Stimulated activated CD8-positive, alpha-beta memory T cell treated with anti-CD3 and anti-CD28 coated beads, Interleukin-15, amount 100 ng/mL, for 24 hours (primary cell): ENCODE measurements around the gene ETHE1.

Source experiments
- DNase-seq: peaks from one replicate; pipeline ENCODE4 v3.0.0-alpha.2; 2020; ENCODE audit warnings: low read depth

Gene ETHE1, protein sequence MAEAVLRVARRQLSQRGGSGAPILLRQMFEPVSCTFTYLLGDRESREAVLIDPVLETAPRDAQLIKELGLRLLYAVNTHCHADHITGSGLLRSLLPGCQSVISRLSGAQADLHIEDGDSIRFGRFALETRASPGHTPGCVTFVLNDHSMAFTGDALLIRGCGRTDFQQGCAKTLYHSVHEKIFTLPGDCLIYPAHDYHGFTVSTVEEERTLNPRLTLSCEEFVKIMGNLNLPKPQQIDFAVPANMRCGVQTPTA

DNA sequence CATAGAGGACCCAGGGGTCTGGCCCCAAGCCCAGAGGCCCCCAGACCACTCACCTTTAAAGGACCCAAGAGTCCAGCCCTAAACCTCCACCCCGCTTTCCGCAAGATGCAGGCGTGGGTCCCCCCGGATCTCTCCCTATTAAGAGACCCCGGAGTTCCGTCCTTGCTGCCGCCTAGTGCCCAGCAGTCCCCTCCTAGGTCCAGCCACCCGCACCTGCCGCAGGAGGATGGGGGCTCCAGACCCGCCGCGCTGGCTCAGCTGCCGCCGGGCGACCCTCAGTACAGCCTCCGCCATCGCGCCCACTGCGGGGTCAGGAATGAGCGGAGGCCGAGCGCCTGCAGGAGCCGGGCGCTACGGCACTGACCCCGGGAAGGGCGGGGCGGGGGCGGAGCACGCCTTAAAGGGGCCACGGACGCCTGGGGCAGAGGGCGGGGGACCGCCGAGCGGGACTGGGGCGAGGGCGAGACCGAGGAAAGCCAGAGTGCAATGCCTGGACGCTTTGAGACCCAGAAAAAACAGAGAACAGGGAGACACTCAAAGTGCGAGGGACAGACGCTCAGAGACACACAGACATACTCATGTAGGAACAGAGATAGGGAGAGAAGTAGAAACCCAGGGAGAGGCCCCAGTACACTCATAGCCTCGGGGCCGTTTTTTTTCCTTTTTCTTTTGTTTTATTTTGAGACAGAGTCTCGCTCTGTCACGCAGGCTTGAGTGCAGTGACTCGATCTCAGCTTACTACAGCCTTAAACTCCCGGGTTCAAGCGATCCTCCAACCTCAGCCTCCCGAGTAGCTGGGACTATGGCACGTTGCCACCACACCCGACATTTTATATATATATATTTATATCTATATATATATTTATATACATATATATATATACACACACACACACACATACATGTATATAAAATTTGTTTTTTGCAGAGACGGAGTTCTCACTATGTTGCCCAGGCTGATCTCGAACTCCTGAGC is at the start of gene ETHE1:
TSS of gene ETHE1 (minus strand) at position 318 of the 976 bp plus-strand sequence. CDS start at position 294, 24 bp downstream.
- peak; percentile 53 for DNase-seq

DNA sequence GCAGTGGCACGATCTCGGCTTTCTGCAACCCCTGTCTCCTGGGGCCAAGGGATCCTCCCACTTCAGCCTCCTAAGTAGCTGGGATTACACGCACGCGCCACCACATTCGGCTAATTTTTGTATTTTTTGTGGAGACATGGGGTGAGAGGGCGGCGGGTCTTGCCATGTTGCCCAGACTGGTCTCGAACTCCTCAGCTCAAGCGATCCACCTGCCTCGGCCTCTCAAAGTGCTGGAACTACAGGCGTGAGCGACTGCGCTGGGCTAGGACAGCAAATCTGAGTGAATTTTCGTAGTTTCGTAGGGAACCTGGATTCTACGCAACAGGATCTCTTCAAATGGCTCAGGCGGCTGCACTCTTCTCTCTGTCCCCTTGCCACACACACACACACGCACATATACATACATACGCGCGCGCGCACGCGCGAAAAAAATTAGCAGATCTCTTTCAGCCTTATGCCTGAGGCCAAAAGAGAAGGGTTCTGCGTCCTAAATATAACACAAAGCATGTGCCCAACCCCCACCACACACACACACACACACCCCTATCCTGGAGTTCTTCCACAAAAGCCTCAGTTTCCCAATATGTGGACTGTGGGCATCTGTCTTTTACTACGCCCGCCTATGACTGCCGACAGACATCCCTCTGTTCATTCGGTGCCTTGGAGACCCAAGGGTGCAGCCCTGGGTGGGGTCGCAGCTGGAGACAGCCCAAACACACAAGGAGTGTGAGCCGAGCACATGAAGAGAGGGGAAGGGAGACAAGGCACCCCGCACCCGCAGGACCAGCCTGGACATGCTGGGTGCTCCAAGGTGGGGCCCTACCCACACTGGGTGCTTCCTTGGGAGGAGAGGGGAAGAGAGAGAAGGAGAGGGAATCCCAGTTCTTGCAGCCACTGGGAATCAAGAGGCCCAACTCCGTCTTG is 49.2 kb upstream of the ETHE1 start:
- DNase-seq: no peak

DNA sequence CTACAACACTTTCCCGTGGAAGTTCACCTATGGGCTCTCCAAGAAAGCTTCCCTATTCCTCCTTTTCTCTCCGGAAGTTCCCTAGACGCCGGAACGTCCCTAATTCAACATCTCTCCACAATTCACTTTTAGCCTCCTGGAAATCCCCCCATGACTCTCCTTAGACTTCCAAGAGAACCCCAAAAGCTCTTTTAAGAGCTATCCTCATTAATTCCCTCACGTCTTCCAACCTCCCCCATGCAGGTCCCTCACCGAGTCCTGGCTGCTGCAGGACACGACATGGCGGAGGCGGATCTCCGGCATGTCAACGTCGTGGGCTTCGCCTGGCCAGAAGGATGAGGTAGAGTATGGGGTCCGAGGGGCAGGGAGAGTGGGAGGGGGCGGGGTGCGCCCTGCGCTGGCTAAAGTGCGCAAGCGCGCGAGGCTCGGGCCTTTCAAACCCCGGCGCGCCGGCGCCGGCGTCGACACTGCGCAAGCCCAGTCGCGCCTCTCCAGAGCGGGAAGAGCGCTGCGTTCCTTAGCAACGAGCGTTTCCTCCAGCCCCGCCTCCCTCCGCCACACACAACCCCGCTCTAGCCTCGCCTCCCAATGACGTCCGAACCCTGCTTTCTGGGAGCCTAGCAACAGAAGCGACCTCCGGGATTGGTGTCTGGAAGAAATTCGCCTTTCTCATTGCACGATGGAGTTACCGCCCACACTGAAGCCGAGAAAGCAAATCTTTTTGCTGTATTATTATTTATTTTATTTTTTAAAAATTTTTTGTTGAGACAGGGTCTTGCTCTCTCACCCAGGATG is 48.4 kb upstream of the ETHE1 start, which contains the start of the genes PINLYP and XRCC1:
TSS of gene PINLYP (plus strand) at position 646 of the 795 bp plus-strand sequence. CDS start 1,391 bp downstream, outside the sequence.
TSS of gene XRCC1 (minus strand) at position 372 of the 795 bp plus-strand sequence. CDS start at position 303, 69 bp downstream.
- peak; percentile 90 for DNase-seq

DNA sequence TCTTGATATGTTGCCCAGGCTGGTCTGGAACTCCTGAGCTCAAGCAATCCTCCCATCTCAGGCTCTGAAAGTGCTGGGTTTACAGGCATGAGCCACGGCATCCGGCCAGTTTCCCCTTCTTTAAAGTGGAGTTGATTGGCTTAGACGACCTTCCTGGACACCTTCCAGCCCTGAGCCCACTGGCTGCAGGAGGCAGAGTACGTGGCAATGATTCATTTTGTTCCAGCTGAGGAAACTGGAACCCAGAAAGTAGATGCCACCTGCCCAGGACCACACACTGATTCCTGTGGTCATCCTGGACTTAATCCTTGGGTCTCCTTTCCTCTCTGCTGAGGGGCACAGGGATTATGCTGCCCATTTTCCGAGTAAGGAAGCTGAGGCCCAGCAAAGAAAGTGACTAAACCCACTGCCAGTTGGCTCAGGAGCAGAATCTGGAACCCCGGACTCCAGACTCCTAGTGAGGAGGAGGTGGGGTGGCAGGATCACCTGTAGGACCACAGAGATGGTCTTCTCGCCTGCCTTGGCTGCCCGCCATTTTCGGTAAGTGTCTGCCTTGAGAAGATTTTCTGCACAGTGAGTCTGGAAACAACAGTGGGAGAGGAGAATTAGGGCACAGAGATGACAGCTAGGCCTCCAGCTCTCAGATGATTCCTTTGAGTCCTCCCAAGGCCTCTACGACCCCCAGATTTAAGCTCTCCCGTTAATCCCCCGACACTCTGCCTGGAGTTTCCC is 47.6 kb upstream of the ETHE1 start:
- DNase-seq: no peak

DNA sequence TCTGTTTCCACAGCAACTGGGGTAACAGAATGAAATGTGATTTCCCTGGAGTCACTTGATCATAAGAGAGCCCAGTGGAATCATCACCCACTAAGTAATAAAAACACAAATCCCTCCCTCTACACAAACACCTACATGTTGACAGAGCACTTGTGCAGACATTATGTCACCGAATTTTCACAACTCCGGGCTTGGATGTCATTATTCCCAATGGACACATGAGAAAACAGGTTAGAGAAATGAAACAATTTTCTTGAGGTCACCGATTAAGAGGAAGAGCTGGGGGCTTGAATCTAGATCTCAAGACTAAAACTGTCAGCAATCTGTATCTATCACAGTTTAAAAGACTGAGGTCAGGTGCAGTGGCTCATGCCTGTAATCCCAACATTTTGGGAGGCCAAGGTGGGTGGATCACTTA is 45.2 kb upstream of the ETHE1 start:
- no peak for DNase-seq

DNA sequence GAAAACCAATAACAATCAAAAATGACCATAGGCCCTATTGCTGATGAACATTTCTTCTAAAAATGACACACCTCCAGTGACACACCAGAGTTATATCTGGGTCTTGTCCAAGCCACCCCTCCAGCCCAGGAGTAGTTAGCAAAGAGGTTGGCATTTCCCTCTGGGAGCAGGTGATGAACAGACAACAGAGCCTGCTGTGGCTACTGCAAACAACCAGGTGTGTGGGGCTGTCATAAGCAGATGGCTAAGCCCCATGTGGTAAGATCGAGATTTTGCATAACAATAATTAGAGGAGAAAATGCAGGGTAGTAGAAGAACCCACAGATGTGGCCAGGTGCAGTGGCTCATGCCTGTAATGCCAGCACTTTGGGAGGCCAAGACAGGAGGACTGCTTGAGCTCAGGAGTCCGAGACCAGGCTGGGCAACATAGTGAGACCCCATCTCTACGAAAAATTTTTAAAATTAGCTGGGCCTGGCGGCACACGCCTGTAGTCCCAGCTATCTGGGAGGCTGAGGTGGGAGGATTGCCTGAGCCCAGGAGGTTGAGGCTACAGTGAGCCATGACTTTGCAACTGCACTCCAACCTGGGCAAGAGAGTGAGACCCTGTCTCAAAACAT is 43.3 kb upstream of the ETHE1 start:
- no peak for DNase-seq

DNA sequence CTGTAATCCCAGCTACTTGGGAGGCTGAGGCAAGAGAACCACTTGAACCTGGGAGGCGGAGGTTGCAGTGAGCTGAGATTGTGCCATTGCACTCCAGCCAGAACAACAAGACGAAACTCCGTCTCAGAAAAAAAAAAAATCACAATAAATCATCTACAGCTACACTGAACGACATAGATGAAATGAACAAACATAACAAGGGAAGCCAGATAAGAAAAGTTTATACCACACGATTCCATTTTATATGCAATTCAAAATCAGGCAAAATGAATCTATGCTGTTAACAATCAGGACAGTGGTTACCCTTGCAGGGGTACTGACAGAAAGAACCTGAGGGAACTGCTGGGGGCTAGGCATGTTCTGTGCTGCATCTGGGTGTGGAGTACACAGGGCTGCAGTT is 42.7 kb upstream of the ETHE1 start:
- DNase-seq: no peak

DNA sequence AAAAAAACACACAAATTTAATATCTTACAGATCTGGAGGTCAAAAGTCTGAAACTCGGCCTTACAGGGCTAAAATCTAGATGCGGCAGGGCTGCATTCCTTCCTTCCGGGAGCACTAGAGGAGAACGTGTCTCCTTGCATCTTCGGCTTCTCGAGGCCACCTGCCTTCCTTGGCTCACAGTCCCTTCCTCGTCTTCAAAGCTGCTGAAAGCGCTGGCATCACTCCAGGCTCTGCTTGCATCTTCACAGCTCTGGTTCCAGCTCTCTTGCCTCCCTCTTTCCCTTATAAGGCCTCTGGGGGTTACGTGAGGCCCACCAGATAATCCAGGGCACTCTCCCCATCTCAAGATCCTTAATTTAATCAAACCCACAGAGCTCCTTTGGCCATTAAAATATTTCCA is 37.8 kb upstream of the ETHE1 start:
- DNase-seq: no peak

DNA sequence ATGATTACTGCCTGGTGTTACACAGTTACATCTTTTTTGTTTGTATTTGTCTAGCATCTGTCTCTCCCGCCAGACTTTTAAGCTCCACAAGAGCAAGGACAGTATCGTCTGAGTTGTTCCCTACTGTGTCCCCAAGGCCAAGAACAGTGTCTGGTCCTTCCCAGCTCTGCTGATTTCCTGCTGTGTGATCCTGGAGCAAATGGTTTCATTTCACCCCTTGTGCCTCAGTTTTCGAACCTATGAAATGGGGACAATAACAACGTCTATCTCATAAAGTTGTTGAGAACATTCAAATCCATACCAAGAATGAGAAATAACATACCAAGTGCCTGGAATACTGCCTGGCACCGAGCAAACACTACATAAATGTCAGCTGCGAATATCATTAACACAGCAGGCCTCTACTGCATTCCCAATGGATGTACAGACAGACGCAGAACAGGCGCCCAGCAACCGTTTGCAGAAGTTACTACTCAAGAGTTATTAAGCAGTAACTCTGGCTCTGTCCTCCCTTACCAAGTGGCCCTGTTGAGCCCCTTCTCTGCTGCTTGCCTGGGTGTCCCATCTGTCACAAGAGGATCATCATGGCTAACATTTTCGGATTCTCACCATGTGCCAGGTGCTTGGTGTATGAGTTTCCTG is 36.9 kb upstream of the ETHE1 start:
- no peak for DNase-seq

DNA sequence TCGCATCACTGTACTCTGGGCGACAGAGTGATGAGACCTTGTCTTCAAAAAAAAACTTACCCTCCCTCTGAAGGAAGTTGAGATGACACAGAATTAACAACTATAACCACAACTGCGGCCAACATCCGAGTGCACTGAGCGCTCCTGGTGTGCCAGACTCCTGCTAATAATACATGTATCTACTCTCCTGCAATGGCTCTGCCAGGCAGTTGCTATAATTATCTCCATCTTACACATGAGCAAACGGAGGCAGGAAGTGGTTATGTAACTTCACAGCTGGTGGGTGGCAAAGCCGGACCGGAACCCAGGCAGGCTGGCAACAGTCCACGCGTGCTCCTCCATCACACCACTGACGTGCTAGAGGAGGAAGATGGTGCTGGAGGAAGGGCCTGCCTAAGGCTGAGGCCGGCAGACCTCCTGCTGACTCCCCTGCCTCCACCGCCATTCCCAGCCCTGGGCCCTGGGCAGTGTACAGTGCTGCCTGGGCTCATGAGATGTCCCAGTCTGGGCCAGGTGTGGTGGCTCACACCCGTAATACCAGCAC is 35.8 kb upstream of the ETHE1 start:
- DNase-seq: peak; percentile 21

DNA sequence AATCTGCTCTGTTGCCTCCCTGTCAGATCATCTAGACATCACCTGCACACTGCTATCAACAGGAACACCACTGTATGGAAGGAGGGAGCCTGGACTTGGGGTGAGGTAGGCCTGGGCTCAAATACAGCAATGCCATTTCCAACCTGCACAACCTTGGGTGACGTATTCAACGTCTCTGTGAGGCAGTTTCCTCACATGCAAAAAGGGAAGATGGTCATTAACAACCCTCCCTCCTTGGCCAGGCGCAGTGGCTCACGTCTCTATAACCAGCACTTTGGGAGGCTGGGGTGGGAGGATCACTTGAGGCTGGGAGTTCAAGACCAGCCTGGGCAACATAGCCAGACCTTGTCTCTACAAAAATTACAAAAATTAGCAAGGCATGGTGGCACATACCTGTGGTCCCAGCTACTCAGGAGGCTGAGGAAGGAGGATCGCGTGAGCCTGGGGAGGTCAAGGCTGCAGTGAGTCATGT is 35.3 kb upstream of the ETHE1 start:
- DNase-seq: no peak

DNA sequence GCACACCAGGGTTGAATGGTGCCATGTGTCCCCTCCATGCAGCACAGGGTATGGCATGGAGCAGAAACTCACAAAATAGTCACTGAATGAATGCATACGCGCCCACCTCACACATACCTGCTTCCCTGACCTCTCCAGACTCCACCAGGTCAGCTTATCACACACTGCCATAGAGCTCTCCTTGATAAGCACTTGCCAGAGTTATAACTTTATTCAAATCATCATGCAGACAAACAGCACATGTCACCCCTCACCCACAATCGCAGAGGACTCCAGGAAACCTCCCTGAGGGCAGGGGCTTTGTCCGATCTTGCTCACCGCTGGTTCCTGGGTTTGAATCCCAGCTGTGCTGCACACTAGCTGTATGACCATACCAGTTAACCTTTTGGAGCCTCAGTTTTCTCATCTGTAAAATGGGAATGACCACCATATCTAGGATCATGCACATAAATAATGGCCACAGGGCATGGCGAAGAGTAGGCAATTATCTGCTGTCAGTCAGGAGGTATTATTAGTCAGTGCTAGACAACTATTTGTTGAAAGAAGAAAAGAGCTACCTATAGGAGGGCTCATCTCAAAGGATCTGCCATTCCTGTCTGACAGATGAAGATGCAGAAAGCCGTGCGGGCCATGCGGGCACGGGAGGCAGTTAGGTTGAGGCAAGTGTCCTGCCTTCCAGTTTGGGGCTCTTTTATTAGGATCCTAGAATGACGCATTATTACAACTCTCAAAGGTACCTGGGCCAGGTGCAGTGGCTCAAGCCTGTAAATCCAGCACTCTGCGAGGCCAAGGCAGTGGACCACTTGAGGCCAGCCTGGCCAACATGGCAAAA is 34.4 kb upstream of the ETHE1 start:
- DNase-seq: no peak

DNA sequence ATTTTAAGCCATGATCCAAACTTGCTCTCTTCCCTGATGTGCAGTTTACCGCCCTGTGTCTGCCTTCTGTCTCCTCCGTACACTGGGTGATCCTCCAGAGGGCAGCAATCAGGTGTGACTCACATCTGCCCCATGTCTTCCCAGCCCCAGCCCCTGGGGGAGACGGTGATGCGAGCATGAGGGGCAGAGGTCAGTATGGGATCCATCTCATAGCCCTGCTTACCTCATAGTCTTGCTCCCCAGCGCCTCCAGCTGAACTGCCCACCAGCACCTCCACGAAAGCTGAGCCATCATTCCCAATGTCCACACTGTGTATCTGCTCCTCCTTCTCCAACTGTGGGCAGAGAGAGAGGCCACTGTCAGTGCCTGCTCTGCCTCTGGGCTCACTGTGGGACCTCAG is 33.7 kb upstream of the ETHE1 start:
- no peak for DNase-seq

DNA sequence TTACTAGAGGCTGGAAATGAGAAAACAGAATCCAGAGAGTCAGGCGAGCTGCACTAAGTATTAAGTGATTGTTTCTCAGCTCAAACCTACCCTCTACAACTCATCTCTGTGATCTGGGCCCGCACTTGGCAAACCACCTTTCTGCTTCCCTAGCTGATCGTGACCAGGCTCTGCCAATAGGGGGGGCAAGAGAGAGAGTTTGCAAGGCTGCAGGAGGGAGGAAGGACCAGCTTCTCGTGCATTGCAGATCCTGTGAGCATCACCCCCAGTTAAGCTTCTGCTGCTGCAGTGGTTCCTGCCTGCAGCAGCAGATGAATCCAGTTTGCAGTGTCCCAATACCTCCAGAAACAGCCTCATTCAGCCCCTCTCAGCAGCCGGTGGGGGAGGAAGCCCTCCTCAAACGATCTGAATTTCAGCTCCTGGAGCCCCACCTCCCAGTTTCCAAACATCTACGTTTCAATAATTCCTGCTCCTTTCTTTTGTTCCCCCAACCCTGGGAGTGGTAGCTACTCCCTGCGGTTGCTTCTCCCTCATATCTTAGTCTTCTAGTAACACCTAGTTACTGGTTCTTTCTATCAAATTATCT is 28.3 kb upstream of the ETHE1 start:
- DNase-seq: peak; percentile 46

DNA sequence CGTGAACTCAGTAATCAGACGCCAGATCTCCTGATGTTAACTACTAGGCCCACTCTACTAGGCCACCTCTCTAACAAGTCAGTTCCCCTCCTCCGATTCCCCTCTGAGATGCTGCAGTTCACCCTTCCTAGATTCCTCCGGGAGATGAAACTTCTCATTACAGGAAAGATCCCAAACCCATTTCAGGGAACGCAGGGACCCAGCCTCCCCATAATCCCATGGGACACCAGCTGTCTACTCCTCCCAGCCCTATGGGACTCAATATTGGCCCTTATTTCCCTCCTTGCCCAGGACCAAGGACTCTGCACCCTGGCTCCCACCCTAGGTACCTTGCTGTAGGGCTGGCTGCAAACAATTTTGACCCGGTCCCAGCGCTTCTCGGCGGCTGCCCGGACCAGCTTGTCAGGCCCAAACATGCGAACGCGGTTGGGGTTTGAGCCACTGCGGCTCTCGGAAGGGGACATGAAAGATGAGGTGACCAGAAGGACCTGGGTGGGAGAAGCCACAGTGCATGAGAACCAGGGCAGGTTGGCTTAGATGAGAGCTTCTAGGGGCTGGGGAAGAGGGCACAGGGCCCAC is 27.4 kb upstream of the ETHE1 start:
- no peak for DNase-seq

DNA sequence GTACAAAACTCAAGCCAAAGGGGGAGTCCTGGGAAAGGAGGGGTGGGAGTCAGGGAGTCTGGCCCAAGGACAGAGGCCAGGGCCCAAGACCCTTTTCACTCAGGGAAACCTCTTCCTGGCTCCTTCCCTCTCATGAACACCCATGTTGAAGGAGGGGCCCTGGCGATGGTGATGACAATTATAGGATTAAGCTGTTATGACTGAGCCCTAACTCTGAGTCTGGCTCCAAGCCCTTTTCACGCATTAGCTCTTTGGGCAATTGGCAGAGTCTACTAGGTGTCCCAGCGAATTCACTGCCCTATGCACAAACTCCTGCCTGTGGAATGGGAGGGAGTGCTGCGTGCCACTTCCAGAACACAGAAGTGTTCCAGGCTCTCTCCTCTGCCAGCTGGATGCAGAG is 26.7 kb upstream of the ETHE1 start:
- DNase-seq: no peak

DNA sequence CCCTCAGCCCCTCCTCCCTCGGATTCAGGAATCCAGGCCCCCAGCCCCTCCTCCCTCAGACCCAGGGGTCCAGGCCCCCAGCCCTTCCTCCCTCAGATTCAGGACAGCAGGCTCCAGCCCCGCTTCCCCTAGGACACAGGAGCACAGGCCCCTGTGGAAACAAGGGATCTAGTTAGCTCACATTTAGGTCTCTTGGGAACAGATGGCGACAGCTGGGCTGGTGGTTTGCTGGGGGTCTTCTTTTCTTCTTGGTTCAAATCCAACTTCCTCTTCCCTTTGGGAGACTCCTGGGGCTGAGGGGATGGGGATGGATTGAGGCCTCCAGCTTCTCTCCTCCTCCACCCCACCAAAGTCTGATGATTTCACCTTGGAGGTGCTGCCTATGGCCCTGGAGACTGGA is 25.6 kb upstream of the ETHE1 start:
- no peak for DNase-seq

DNA sequence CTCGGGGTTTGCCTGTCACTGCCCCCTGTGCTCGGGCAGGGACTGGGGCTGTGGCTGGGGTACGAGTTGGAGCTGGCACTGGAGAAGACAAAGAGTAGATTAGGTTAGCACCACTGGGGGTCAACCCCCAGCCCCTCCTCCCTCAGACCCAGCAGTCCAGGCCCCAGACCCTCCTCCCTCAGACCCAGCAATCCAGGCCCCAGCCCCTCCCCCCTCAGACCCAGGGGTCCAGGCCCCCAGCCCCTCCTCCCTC is 25.1 kb upstream of the ETHE1 start:
- no peak for DNase-seq
